Uterus (tissue), 4 donors: Measurements from ENCODE around the gene TARS1. TPM values are rescaled to one million over a fixed set of nuclear protein-coding genes. Genes with fewer than 3 reads are reported as not detected.

Experiments used
- DNase-seq, 2 donors: peaks; one replicate each; pipeline ENCODE4 v3.0.0-alpha.2; 2019 to 2020
- H3K27ac ChIP-seq, 2 donors: fragments of 200-600 bp; sonication (generic); 1 replicate in 1 of 2; 2 replicates in 1 of 2; pipeline ENCODE4 v1.5.1; 2016 to 2018
- H3K27me3 ChIP-seq, 2 donors: fragments of 200-600 bp; sonication (generic); one replicate each; pipeline ENCODE4 v1.5.1; 2018 to 2019; ENCODE audit warnings: control low read depth in 1 of 2
- H3K36me3 ChIP-seq, 2 donors: fragments of 200-600 bp; sonication (generic); one replicate each; pipeline ENCODE4 v1.5.1; 2019; ENCODE audit warnings: control low read depth in 1 of 2
- H3K4me1 ChIP-seq, 2 donors: fragments of 200-600 bp; sonication (generic); one replicate each; pipeline ENCODE4 v1.5.1; 2018 to 2019; ENCODE audit warnings: control low read depth in 1 of 2
- H3K4me3 ChIP-seq, 2 donors: fragments of 200-600 bp; sonication (generic); 1 replicate in 1 of 2; 2 replicates in 1 of 2; pipeline ENCODE4 v1.5.1; 2018 to 2019; ENCODE audit warnings: mild to moderate bottlenecking in 1 of 2
- H3K9me3 ChIP-seq, 2 donors: fragments of 200-600 bp; sonication (generic); one replicate each; pipeline ENCODE4 v1.5.1; 2019; ENCODE audit warnings: control low read depth in 1 of 2
- POLR2A ChIP-seq, 2 donors: fragments of 450-650 bp; IDR thresholded peaks; one replicate each; pipeline ENCODE4 v1.6.1; 2016; ENCODE audit warnings: antibody characterized with exemption in 2 of 2, mild to moderate bottlenecking in 1 of 2, moderate library complexity in 1 of 2
- intact Hi-C: fragments of 100-400 bp; cut with DNase I; formaldehyde crosslinking; loops from one replicate; pipeline ENCODE4 v1.15.1; 2023; ENCODE audit warnings: low total_unique reads
- total RNA-seq, 4 donors: library from RNA; depleted of rRNA in 3 of 4; stranded (reverse); fragments of >200 nt in 3 of 4; gene quantifications; one replicate each; pipeline versions ENCODE4 v1.1.0 to v1.2.4, GENCODE V29; 2014 to 2023
- TF ChIP-seq, protein P1 (sequence below), 4 experiments: fragments of 200-600 bp in 2 of 4; fragments of 450-650 bp in 2 of 4; sonication (generic) in 2 of 4; IDR thresholded peaks; one replicate each; pipeline ENCODE4 v1.5.1; 2016 to 2019; ENCODE audit warnings: antibody characterized with exemption in 4 of 4, mild to moderate bottlenecking in 2 of 4, moderate library complexity in 1 of 4
- donor health status: DM: yes; HTN: yes; CAD: no.

Gene TARS1
- total RNA-seq, 4 donors from 2014 or later = 45.0 to 218 (median 93.4) TPM

DNA sequence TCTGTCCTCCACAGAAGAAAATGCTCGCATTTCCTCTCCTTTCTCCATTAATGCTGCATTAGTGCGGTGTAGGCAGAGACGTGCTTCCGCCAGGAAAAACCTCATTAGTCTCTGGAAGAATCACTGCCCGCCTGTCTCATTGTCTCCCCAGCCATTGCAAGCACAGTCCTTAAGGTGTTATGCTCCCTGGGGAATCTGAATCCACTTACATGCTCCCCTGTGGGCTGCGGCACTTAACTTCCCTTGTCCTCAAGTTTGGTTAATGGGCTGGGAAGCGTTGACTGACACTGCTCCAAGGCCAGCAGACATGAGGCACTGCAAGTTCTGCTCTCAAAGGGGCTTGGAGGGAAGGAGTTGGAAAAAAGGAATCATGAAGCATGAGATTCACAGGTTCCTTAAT is 41.6 kb downstream of the TARS1 start:
- Histone ChIP-seq H3K9me3 (no peaks in the 10 kb centered on the region), H3K4me3 (no peak overlapping the region), H3K27me3 (no peaks in the 10 kb centered on the region), H3K27ac (no peak overlapping the region), H3K4me1 (no peaks in the 10 kb centered on the region), H3K36me3 (no peaks in the 10 kb centered on the region)
- DNase-seq = no peak
- intact Hi-C loops = no loop called here
- TF ChIP-seq, protein P1, sequence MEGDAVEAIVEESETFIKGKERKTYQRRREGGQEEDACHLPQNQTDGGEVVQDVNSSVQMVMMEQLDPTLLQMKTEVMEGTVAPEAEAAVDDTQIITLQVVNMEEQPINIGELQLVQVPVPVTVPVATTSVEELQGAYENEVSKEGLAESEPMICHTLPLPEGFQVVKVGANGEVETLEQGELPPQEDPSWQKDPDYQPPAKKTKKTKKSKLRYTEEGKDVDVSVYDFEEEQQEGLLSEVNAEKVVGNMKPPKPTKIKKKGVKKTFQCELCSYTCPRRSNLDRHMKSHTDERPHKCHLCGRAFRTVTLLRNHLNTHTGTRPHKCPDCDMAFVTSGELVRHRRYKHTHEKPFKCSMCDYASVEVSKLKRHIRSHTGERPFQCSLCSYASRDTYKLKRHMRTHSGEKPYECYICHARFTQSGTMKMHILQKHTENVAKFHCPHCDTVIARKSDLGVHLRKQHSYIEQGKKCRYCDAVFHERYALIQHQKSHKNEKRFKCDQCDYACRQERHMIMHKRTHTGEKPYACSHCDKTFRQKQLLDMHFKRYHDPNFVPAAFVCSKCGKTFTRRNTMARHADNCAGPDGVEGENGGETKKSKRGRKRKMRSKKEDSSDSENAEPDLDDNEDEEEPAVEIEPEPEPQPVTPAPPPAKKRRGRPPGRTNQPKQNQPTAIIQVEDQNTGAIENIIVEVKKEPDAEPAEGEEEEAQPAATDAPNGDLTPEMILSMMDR (IDR thresholded peaks at IDR 0.05) = no peak
- no peak for TF ChIP-seq POLR2A (IDR thresholded peaks at IDR 0.05)

DNA sequence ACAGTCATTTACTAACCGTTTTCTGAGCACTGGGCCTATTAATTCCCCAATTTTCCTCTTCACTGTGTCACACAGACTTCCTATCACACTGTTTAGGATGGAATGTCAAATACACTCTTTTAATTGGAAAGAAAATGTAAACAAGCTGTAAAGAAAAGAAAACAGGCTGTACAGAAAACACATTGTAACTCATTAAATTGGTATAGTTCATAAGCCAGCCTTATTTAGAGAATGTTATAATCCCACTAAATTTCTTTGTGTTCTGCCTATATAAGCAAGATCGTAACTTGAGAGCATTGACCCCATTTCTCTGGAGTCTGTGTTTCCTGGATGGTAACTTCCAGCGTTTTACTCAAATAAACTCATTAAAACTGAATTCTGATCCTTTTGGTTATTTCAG is 46.5 kb downstream of the TARS1 start:
- intact Hi-C loops = no loop called here
- DNase-seq = no peak
- H3K36me3 ChIP-seq = no peaks in the 10 kb centered on the region

DNA sequence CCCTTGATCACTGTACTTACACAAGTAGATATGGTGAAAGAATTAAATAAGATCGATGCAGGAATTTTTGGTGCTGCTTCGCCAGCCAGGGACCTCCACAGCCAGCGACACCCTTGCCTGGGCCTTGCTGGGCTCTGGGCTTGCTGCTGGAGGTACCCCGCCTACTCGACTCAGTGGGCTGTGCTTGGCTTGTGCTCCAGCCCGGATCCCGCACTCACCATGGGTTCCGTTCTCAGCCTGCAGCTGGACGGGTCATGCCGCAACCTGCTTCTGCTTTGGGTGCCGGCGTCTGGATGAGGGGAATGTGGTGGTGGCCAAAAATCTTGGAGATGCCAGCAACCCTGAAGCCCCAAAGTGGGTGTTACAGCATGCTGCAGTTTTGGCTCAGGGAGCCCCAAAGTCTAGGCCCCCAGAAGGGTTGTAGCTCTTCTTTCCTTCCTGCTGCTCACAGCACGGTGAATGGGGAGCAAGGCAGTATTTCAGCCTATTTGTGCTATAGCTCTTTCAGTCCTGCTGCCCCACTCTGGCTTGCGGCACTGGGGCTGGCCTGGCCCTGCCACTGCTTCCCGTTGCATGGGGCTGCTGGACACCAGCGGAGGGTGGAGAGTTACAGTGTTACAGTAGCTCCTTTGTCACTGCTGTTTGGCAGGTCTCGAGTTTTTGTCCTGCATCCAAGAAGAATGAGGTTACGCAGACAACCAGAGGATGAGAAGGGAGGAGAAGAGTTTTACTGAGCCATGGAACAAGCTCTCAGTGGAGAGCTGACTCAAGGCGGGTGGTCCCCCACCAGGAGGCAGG is 48.0 kb downstream of the TARS1 start:
- Histone ChIP-seq H3K36me3 (no peaks in the 10 kb centered on the region), H3K4me3 (no peak overlapping the region), H3K27ac (no peak overlapping the region), H3K9me3 (no peaks in the 10 kb centered on the region), H3K4me1 (no peaks in the 10 kb centered on the region), H3K27me3 (no peaks in the 10 kb centered on the region)
- TF ChIP-seq, protein P1 (IDR thresholded peaks at IDR 0.05) = no peak
- TF ChIP-seq POLR2A (IDR thresholded peaks at IDR 0.05) = no peak
- DNase-seq = no peak
- intact Hi-C loops = no loop called here

More for the DNA sequence above, 46.5 kb downstream of the TARS1 start:
- no peaks in the 10 kb centered on the region for H3K4me1 ChIP-seq
- no peak overlapping the region for H3K4me3 ChIP-seq
- TF ChIP-seq, protein P1 (IDR thresholded peaks at IDR 0.05) = no peak
- no peaks in the 10 kb centered on the region for H3K9me3 ChIP-seq
- H3K27me3 ChIP-seq = no peaks in the 10 kb centered on the region
- no peak overlapping the region for H3K27ac ChIP-seq

DNA sequence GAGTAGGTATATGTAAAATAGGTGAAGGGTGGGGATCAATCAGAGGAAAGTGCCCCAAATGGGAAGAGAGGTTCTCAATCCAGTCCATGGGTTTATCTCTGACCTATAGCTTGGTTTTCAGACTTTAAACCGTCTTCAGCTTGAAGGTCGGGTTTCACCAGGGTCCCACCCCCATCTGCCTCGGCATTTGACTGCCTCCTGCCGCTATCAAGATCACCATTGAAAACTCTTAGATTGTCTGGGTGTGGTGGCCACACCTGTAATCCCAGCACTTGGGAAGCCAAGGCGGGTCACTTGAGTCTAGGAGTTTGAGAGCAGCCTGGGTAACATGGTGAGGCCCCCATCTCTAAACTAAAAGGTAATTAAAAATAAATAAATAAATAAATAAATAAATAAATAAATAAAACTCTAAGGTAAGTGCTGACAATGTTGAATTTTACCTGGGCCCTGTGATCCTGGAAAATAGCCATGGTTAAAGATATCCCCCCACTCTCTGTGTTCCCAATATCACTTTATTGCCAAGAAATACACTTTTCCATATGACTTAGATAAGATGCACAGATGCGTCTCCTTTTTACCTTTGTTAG is 48.8 kb downstream of the TARS1 start:
- DNase-seq = no peak
- no peaks in the 10 kb centered on the region for H3K27me3 ChIP-seq
- TF ChIP-seq, protein P1 (IDR thresholded peaks at IDR 0.05) = no peak
- TF ChIP-seq POLR2A (IDR thresholded peaks at IDR 0.05) = no peak
- H3K4me1 ChIP-seq = no peaks in the 10 kb centered on the region
- intact Hi-C loops = no loop called here
- H3K9me3 ChIP-seq = no peaks in the 10 kb centered on the region
- H3K4me3 ChIP-seq = no peak overlapping the region
- H3K27ac ChIP-seq = no peak overlapping the region
- H3K36me3 ChIP-seq = no peaks in the 10 kb centered on the region

DNA sequence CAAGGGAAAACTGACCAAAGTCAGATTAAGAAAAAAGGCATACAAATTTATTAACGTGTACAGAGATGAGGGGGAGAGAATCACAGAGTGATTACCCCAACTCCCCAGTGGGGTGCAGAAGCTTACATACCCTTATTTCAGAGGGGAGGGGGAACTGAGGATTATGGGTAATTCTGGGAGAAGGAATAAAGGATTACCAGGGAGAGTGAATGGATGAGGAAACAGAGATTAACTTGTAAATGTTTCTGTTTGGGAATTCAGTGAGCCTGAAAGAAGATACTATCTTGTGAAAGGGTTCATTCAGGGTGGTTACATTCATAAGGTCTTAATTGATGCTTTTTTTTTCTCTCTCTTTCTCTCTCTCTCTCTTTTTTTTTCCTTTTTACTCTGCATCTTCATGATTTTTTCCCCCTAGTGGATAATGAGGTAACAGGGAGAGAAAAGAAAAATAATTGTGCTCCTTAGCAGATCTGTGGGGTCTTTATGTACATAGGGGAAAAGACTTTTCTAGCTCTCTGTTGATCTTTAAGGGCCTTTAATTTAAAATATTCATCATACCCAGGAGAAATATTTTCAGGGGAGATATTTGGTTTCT is 49.4 kb downstream of the TARS1 start:
- H3K4me3 ChIP-seq = no peak overlapping the region
- no peak overlapping the region for H3K27ac ChIP-seq
- no peak for TF ChIP-seq POLR2A (IDR thresholded peaks at IDR 0.05)
- TF ChIP-seq, protein P1 (IDR thresholded peaks at IDR 0.05) = no peak
- intact Hi-C loops = no loop called here
- no peaks in the 10 kb centered on the region for H3K9me3 ChIP-seq
- H3K36me3 ChIP-seq = no peaks in the 10 kb centered on the region
- DNase-seq = no peak
- H3K27me3 ChIP-seq = no peaks in the 10 kb centered on the region
- no peaks in the 10 kb centered on the region for H3K4me1 ChIP-seq
